Activated CD8-positive, alpha-beta memory T cell treated with anti-CD3 and anti-CD28 coated beads for 4 hours (primary cell): ENCODE results near the gene CLIP3.
A peak's percentile ranks its signal among the peaks of the same experiment; 100 is the strongest.
"Not testable (repeated sequence)": the region's sequence is repeated elsewhere in the genome, so short reads cannot be mapped to it uniquely, and the experiment has no call there.

Source experiments
- DNase-seq, 2 donors: peaks; one replicate each; pipeline ENCODE4 v3.0.0-alpha.2; 2020; ENCODE audit warnings: low read depth in 2 of 2

CLIP3 gene

DNA sequence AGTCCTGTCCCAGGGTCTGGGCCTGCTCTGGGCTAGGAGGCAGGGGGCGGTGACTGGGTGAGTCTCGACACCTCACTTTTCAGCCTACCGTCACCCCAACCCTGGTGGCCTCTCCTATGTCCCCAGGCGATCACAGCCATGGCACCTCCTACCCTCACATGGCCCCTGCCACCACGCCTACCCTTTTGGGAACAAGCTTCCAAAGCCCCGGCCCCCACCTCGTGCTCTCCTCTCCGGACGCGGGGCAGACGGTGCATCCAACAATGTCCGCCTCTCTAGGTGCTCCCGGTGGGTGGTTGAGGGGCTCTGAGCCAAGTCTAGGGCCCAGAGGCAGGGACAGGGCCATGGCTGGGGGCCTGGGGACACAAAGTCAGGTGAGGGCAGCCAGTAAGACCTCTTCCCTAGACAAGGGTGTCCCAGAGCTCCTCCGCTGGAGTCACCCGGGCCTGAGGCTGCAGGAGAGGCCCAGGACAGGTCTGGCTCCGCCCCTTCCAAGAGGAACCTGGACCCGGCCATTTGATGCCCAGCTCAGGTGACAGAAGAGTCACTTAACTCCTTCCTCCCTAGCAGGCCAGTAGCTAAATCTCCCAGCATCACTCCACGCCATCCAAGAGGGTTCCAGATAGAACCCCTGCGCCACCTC, 24.2 kb downstream of the CLIP3 start, which contains the start of gene SYNE4:
TSS of gene SYNE4 (minus strand) at position 478 of the 643 bp plus-strand sequence. CDS start at position 346, 132 bp downstream.
- no peak for DNase-seq

GRCh38 chr19:36006955-36007354, 25.7 kb downstream of the CLIP3 start:
- no peak for DNase-seq

DNA sequence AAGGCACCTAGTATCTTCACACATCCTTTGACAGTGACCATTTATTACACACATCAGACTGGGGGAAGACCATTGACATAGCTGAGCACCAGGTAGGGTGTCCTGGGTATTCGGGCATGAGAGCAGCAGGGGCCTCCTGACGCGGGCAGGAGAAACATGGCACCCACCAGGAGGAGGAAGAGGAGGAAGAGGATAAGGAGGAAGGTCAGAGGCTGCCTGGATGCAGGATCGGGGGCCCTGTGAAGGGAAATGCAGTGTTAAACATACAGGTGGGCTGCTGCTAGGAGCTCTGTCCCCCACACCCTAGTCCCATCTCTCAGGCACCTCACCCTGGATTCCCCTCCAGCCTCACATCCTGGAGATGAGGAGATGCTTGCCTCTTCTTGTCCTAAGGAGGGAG, 29.4 kb downstream of the CLIP3 start:
- no peak for DNase-seq

DNA sequence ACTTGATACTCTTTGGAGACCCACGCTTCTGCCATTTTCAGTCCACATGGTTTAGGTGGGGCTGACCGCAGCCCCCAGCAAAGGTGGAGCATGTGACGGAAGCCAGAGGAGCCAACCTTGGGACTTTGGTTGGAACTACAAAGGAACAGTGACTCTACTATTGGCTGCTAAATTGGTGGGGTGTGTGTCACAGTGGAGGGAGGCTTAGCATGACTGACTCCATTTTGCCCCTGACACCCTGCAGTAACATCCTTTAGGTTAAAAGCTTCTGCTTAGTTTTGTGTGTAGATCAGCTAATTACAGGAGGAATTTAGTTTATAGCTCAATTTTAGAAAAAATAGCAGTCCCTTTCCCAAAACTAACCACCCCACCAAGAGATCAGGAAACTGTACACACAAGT, 31.1 kb downstream of the CLIP3 start:
- no peak for DNase-seq

- no peak for DNase-seq
These were observed 35.9 kb downstream of the CLIP3 start for GRCh38 chr19:35996777-35997176.

- peak; percentile 89 to 90 for DNase-seq
These were observed 37.4 kb downstream of the CLIP3 start, which contains the start of gene SDHAF1 for GRCh38 chr19:35995048-35995993. TSS of gene SDHAF1 (plus strand) at chr19:35995188. CDS start at chr19:35995275, 87 bp downstream.

DNA sequence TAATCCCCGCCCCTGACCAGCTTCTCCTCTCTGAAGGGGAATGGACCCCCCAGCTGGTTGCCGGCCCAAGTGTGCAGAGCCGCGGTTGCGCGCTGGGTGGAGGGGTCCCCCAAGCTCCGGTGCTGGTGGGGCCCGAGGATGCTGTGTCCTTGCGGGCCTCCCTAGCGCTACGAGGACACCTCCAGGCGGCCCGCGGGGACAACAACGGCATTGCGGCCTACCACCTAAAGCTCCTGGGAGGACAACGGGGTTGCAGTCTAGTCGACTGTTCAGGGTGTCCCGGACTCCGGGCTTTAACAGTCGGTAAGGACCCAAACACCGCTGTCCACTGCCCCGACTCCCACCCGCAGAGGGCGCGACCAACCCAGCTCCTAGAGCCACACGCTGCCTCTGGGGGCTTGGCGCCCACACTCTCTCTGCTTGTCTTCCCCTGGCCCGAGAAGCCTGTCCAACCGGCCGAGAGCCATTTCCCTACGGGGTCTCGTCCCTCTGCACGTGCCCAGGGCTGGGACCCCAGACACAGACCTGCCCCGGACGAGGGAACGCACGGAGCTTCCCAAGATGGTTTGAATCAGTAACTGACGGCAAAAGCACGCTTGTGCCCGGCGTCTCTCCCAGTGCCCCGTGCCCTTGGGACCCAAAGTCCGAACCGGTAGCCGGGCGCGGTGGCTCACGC, 38.6 kb downstream of the CLIP3 start:
- no peak for DNase-seq

GRCh38 chr19:35992907-35993765, 39.5 kb downstream of the CLIP3 start:
- no peak for DNase-seq

- no peak for DNase-seq
These were observed 40.8 kb downstream of the CLIP3 start for GRCh38 chr19:35991731-35992450.

DNA sequence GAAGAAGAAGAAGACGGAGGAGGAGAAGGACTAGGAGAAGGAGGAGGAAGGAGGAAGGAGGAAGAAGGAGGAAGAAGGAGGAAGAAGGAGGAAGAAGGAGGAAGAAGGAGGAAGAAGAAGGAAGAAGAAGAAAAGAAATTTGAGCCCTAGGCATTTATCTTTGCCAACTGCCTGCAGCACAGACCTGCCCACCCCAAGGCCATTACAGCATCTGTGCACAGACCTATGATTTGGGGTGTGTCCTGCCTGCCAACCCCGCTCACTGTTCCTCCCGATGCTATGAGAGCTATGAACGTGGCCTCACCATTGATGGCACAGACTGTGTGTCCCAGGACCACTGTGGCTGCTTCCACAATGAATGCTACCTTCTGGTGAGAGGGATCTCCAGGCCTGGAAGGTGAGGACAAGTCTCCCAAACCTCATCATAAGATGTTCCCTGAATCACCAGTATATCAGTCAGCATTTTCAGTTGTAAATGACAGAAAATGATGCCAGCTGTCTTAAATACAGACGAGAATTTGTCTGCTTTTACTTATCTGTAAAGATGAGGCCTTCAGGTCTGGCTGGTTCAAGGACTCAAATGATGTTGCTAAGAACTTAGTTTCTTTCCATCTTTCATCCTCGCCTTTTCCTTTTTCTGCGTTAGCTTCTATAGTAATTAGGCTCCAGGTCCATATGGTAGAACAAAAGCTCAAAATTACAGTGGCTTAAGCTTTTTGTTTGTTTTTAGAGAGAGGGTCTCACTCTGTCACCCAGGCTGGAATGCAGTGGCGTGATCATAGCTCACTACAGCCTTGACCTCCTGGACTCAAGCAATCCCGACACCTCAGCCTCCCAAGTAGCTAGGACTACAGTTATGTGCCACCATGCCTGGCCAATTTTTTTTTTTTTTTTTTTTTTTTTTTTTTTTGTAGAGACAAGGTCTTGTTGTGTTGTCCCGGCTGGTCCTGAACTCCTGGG, 41.6 kb downstream of the CLIP3 start:
- DNase-seq, result no peak

DNA sequence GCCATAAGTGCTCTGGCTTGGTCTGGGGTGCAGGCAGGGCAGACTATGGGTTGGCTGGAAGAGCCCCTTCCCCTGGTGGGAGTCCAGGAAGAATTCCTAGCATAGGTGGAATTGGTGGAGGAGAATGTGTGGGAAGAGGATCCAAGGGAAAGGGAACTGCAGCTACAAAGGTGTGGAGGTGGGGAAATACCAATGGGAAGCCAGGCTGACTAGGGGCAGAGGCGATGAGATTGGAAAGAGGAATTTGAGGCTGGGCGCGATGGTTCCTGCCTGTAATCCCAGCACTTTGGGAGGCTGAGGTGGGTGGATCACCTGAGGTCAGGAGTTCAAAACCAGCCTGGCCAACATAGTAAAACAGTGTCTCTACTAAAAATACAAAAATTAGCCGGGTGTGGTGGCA, 42.5 kb downstream of the CLIP3 start:
- no peak for DNase-seq

- no peak for DNase-seq
These were observed 43.8 kb downstream of the CLIP3 start for GRCh38 chr19:35988824-35989223.

- DNase-seq, result no peak
These were observed 45.1 kb downstream of the CLIP3 start for GRCh38 chr19:35987571-35987896.

DNA sequence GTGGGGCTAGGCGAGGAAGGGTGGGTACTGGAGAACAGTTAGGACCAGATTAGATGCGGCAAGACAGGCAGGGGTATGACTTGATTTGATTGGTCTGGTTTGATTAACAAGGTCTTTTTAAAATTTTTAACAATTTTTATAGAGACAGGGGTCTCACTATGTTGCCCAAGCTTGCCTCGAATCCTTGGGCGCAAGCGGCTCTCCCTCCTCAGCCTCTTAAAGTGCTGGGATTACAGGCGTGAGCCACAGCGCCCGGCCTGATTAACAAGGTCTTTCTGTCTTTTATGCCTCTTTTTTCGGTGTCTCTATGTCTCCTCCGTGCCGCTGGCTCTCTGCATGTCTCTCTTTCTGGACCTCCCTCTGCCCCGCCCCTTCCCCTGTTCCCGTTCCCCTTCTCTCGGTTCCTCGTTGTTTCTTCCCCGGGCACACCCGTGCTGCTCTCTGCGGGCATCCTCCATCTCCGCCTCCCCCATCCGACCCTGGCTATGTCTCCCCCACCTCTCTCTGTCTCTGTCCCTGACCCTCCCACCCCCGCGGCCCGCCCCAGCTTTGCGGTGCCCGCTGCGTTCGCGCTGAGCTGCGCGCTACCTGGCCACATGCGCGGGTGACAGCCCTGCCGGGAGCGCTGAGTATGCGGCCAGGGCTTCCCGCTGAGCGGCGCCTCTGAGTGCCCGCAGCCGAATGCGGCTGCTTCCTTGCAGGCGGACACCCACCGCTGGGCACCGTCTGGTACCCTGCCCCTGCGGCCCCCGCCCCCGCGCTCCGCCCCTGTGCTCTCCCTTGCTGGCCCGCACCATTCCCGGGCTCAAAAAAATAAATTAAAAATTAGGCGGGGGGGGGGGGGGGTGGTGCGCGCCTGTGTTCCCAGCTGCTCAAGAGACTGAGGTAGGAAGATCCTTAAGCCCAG, 45.8 kb downstream of the CLIP3 start:
- no peak for DNase-seq

GRCh38 chr19:35986111-35986510, 46.6 kb downstream of the CLIP3 start:
- DNase-seq, result no peak

GRCh38 chr19:35983177-35983576, 49.5 kb downstream of the CLIP3 start:
- DNase-seq, result no peak

- DNase-seq, result not testable (repeated sequence)
These were observed 51.7 kb downstream of the CLIP3 start for GRCh38 chr19:35980997-35981396.

DNA sequence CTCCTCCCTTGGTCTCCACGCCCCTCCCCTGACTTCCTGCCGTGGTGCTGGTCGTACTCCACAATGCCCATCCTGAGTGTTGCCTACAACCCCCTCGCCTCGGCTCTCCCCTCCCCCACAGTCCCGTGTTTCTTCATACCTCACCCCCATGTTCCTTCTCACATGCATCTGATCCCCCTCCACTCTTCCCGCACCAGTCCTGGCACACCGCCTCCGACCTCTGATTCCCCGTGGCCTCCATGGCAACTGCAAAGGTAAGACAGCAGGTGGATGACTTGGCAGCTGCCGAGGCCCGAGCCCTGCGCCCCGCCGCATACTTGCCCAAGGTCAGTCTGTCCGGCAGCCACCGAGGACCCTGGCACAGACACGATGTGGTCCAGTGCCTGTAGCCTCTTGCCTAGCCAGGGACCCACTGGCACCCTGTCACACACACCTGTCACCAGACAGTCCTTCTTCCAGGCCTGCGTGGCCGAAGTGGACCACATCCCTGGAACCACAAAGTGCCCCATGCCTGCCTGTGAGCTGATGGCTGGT, 53.8 kb downstream of the CLIP3 start:
- no peak for DNase-seq
